ENCODE data around the gene SSX2IP. TPM values are rescaled to one million over a fixed set of nuclear protein-coding genes. Genes with fewer than 3 reads are reported as not detected.
"Not testable (repeated sequence)": the region's sequence is repeated elsewhere in the genome, so short reads cannot be mapped to it uniquely, and the experiment has no call there.

Gene SSX2IP
- total RNA-seq: 10.6 TPM

- peak; percentile 90 for DNase-seq
Observed at GRCh38 chr1:84690397-84691121, at the start of gene SSX2IP. SSX2IP (minus strand) TSS chr1:84690461; CDS start chr1:84671219, 19,242 bp downstream.

GRCh38 chr1:84738237-84738636, 48.0 kb upstream of the SSX2IP start:
- DNase-seq: no peak

GRCh38 chr1:84737590-84737989, 47.3 kb upstream of the SSX2IP start:
- no peak for DNase-seq

GRCh38 chr1:84736944-84737343, 46.7 kb upstream of the SSX2IP start:
- no peak for DNase-seq

GRCh38 chr1:84736445-84736844, 46.2 kb upstream of the SSX2IP start:
- DNase-seq: no peak

- DNase-seq: no peak
Observed at GRCh38 chr1:84735483-84735882, 45.2 kb upstream of the SSX2IP start.

- no peak for DNase-seq
Observed at GRCh38 chr1:84732520-84732919, 42.3 kb upstream of the SSX2IP start.

- no peak for DNase-seq
Observed at GRCh38 chr1:84731519-84731918, 41.3 kb upstream of the SSX2IP start.

GRCh38 chr1:84727711-84728110, 37.5 kb upstream of the SSX2IP start:
- peak; percentile 78 for DNase-seq

- peak; percentile 55 for DNase-seq
Observed at GRCh38 chr1:84726593-84727499, 36.6 kb upstream of the SSX2IP start.

- no peak for DNase-seq
Observed at GRCh38 chr1:84724128-84724860, 34.0 kb upstream of the SSX2IP start.

- peak; percentile 76 for DNase-seq
Observed at GRCh38 chr1:84722794-84723193, 32.5 kb upstream of the SSX2IP start.

- DNase-seq: not testable (repeated sequence)
Observed at GRCh38 chr1:84721872-84722271, 31.6 kb upstream of the SSX2IP start.

- no peak for DNase-seq
Observed at GRCh38 chr1:84721152-84721551, 30.9 kb upstream of the SSX2IP start.

GRCh38 chr1:84720221-84720780, 30.0 kb upstream of the SSX2IP start:
- DNase-seq: no peak

- DNase-seq: peak; percentile 82
Observed at GRCh38 chr1:84719543-84720217, 29.4 kb upstream of the SSX2IP start.

- DNase-seq: no peak
Observed at GRCh38 chr1:84715342-84716019, 25.2 kb upstream of the SSX2IP start.

GRCh38 chr1:84712276-84712874, 22.1 kb upstream of the SSX2IP start:
- DNase-seq: no peak

- DNase-seq: no peak
Observed at GRCh38 chr1:84711869-84712268, 21.6 kb upstream of the SSX2IP start.

- DNase-seq: peak; percentile 79
Observed at GRCh38 chr1:84711121-84711520, 20.9 kb upstream of the SSX2IP start.

- DNase-seq: no peak
Observed at GRCh38 chr1:84709131-84709530, 18.9 kb upstream of the SSX2IP start.
